Mammary epithelial cell (primary cell): Measurements from ENCODE around the gene KIF18A.

Source experiments
- CTCF ChIP-seq, 2 donors: IDR thresholded peaks in 1 of 2; conservative IDR thresholded peaks in 1 of 2; 2 replicates each; pipeline ENCODE4 v1.5.1; 2011 to 2012; ENCODE audit warnings: inconsistent platforms in 2 of 2, low read length in 2 of 2, mild to moderate bottlenecking in 2 of 2, control low read depth in 1 of 2, low read depth in 1 of 2; ENCODE audit not compliant: insufficient read depth in 1 of 2; ENCODE audit errors: extremely low read depth in 1 of 2
- EZH2 ChIP-seq: IDR thresholded peaks from 2 replicates; pipeline ENCODE4 v1.6.1; 2012; ENCODE audit warnings: low read length, inconsistent platforms, borderline replicate concordance

- TF ChIP-seq CTCF (conservative IDR thresholded peaks at IDR 0.05 in 1 of 2, IDR thresholded peaks at IDR 0.05 in 1 of 2; ENCODE audit: extremely low read depth in 1 of 2, insufficient read depth in 1 of 2, low read depth in 1 of 2, low read length in 2 of 2) (no peak), EZH2 (no peak)
Observed at GRCh38 chr11:28077521-28077920, 30.4 kb downstream of the KIF18A start.
